Measurements from ENCODE around the gene OR52D1. TPM values are rescaled to one million over a fixed set of nuclear protein-coding genes. Genes with fewer than 3 reads are reported as not detected.

OR52D1 gene
- total RNA-seq, 5 donors from 2014 or later (not counting 1 experiment from before 2014, with no cell fraction given) = not detected

Other genes starting within 250 kb of the OR52D1 start
- gene HBG1, start 238.8 kb upstream of the OR52D1 start, total RNA-seq = 1 to 10 TPM in 3 of 5 donors, not detected in 2; 1.8 to 6.4 (median 3.3) TPM
- gene HBG2, start 233.9 kb upstream of the OR52D1 start, total RNA-seq = 10 to 100 TPM in 1 of 5 donors, 1 to 10 TPM in 2, not detected in 2; 5.8 to 13.4 (median 8.2) TPM
- 1 to 10 TPM in 3 of 5 donors, not detected in 2; 3.1 to 3.2 (median 3.2) TPM for gene HBE1, start 218.7 kb upstream of the OR52D1 start, total RNA-seq
- gene OR51B4, start 186.7 kb upstream of the OR52D1 start, total RNA-seq = not detected
- not detected for gene OR51B2, start 164.4 kb upstream of the OR52D1 start, total RNA-seq
- under 1 TPM in 2 of 5 donors, not detected in 3; 0.39 to 0.45 TPM for gene OR51B5, start 145.2 kb upstream of the OR52D1 start, total RNA-seq
- not detected for gene OR51B6, start 137.2 kb upstream of the OR52D1 start, total RNA-seq
- not detected for gene OR51M1, start 104.9 kb upstream of the OR52D1 start, total RNA-seq
- not detected for gene OR51Q1, start 66.6 kb upstream of the OR52D1 start, total RNA-seq
- not detected for gene OR51I1, start 47.2 kb upstream of the OR52D1 start, total RNA-seq
- not detected for gene OR51I2, start 39.4 kb upstream of the OR52D1 start, total RNA-seq
- gene UBQLN3, start 21.3 kb downstream of the OR52D1 start, total RNA-seq = under 1 TPM in 3 of 5 donors, not detected in 2; 0.16 to 0.37 (median 0.25) TPM
- gene UBQLNL, start 28.0 kb downstream of the OR52D1 start, total RNA-seq = 1 to 10 TPM in 1 of 5 donors, under 1 TPM in 4; 0.46 to 1.0 (median 0.63) TPM
- gene OR52H1, start 59.9 kb downstream of the OR52D1 start, total RNA-seq = under 1 TPM in 2 of 5 donors, not detected in 3; 0.25 to 0.26 TPM
- not detected for gene OR52B6, start 92.2 kb downstream of the OR52D1 start, total RNA-seq
- under 1 TPM in 2 of 5 donors, not detected in 3; 0.13 to 0.14 TPM for gene TRIM6, start 108.0 kb downstream of the OR52D1 start, total RNA-seq
- gene TRIM34, start 136.3 kb downstream of the OR52D1 start, total RNA-seq = 10 to 100 TPM in 3 of 5 donors, 1 to 10 TPM in 2; 7.4 to 13.5 (median 10.4) TPM
- 10 to 100 TPM; 17.6 to 38.2 (median 31.6) TPM for gene TRIM5, start 196.4 kb downstream of the OR52D1 start, total RNA-seq
- gene TRIM22, start 201.1 kb downstream of the OR52D1 start, total RNA-seq = 100 to 1,000 TPM; 256 to 397 (median 320) TPM
- gene OR56B1, start 247.8 kb downstream of the OR52D1 start, total RNA-seq = under 1 TPM; 0.20 to 0.78 (median 0.37) TPM

Data from T-cell (primary cell).